Measurements from ENCODE around the gene INCENP.

DNA sequence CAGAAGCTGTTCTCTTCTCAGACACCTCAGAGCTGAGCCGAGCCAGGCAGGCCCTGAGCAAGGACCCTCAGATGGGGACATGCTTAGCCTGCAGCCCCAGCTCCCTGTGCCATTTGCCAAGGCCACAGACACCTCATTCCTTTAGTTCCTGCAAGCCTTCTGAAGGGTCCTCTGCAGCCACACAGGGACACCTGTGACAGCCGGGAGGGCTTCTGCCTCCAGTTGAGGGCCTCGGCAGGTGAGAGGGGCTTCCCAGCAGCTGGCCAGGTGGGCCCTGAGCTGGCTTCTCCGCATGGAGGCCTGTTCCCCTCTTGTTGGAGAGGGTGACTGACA lies 18.2 kb downstream of the INCENP start:
- TF ChIP-seq POLR2A (IDR thresholded peaks at IDR 0.05): no peak
- TF ChIP-seq, protein P1, sequence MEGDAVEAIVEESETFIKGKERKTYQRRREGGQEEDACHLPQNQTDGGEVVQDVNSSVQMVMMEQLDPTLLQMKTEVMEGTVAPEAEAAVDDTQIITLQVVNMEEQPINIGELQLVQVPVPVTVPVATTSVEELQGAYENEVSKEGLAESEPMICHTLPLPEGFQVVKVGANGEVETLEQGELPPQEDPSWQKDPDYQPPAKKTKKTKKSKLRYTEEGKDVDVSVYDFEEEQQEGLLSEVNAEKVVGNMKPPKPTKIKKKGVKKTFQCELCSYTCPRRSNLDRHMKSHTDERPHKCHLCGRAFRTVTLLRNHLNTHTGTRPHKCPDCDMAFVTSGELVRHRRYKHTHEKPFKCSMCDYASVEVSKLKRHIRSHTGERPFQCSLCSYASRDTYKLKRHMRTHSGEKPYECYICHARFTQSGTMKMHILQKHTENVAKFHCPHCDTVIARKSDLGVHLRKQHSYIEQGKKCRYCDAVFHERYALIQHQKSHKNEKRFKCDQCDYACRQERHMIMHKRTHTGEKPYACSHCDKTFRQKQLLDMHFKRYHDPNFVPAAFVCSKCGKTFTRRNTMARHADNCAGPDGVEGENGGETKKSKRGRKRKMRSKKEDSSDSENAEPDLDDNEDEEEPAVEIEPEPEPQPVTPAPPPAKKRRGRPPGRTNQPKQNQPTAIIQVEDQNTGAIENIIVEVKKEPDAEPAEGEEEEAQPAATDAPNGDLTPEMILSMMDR (IDR thresholded peaks at IDR 0.05): no peak

Data from right lobe of liver (tissue), 4 donors.